ENCODE results near the gene SEH1L. TPM values are rescaled to one million over a fixed set of nuclear protein-coding genes. Genes with fewer than 3 reads are reported as not detected.
"Not testable (repeated sequence)": the region's sequence is repeated elsewhere in the genome, so short reads cannot be mapped to it uniquely, and the experiment has no call there.

Gene SEH1L
- total RNA-seq, 1 donor from 2014 or later, result 68.9 TPM

DNA sequence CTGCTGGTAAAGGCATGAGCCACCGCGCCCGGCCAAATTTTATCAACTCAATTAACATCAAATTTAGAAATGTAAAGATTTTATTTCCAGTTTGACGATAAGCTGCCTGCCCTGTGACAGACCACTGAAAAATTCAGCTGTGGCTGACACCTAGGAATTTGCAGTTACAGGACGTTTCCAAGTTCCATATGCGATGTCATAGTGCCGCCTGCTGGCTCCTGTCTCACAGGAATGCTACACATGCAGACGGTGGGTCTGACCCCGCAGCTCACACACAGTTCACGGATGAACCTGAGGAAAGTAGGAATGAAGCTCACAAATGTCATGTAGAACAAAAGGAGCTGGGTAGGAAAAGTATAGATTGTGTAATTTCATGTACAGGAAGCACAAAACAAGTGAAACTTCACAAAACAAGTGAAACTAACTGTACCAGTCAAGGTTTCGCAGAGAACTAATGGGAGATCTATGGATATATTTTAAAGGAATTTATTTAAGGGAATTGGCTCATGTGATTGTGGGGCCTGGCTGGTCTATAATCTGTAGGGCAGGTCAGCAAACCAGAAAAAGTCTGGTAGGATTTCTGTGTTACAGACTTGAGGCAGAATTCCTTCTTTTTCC lies 13.2 kb upstream of the SEH1L start:
- intact Hi-C loops (cut with micrococcal nuclease), result loop anchor here (1.0 to 10.0 kb wide), 4 partner anchors 42 to 390 kb away; no protein-coding TSS in a partner anchor

DNA sequence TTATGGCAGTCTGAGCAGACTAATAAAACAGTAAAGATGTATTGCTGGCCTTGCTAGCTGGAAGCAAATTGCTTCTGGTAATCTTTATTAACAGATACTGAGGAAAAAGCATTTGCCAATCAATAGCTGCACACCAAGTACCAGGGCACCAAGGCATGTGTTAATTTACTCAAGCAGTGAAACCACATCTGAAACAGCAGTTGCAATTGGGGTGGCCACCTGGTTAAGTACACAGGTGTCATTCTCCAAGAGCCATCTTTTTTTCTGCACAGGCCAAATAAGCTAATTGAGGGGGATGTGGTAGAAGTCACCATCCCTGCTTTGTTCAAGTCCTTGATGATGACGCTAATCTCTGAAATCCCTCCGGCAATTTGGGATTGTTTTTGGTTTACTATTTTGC lies 8.6 kb upstream of the SEH1L start:
- intact Hi-C loops (cut with micrococcal nuclease), result loop anchor here (10.0 kb wide), 1 partner anchor 394 kb away; no protein-coding TSS in a partner anchor

DNA sequence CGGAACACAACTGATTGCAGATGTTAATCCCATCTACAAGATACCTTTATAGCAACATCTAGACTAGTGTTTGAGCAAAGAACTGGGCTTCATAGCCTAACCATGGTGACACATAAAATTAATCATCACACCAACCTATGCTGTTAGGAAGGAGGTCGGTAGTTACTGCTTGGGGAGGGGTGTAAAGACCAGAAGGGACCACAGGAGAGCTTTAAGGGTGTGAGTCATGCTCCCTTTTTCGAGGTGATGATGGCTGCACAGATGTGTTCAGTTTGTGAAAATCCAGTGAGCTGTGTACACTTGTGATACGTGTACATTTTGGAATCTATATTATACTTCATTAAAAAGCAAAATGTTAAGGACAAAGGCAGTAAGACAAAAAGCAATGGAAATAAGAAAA lies 4.6 kb upstream of the SEH1L start:
- intact Hi-C loops (cut with micrococcal nuclease), result no loop called here

DNA sequence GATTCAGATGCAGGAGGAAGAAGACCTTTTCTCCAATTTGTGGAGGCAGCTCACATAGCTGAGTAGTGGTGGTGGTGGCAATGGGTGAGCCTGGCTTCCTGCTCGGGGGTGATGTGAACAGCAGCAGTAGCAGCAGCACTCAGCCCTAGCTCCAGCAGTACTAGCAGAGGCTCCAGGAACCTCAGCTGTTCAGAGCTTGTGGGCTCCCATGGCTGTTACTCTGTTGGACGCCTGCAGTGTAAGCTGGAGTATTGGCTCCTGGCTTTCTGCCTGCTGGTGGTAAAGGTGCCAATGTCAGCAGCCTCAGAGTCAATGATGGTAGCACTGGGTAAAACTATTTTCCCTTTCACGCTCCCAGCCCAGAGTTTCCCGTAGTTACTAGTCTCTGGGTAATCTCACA lies 3.1 kb upstream of the SEH1L start:
- intact Hi-C loops (cut with micrococcal nuclease), result loop anchor here (5.0 kb wide), 4 partner anchors 47 to 783 kb away; partner anchors contain the start of genes FAM210A and RNMT

DNA sequence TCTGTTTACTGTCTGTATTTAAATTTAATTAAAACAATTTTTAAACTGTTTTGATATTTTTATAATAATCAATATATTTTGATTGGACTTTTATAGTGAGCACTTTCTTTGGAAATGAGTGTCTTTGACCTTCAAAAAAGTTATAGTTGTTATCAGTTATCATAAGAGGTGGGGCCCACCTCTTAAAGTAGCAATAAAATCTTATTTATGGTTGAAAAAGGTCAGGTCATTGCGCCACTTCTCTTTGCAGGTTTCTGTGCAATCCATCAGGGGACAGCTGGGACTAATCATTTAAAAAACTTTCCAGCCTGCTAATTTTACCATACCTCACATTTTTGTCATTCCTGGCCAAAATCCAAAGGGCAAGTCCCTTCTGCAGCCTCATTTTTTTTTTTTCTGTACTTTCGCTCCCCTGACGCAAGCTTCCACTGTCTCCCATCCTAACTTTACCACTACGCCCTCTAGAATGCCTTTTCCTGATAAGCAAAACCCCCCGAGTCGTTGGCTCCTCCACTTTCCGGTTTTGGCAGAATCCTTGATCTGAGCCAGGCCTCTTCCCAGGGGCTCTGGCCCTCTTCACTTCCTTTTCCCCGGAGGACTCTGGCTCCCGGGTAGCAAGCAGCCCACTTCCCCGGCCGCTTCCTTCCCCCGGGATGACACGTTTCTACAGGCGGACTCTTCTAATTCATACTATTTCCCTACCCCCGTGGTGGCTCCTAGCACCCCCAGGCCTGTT lies 1.1 kb upstream of the SEH1L start:
- intact Hi-C loops (cut with micrococcal nuclease), result loop anchor here (1.0 to 5.0 kb wide), 7 partner anchors 49 to 781 kb away; partner anchors contain the start of genes AFG3L2, FAM210A, PTPN2 and RNMT

DNA sequence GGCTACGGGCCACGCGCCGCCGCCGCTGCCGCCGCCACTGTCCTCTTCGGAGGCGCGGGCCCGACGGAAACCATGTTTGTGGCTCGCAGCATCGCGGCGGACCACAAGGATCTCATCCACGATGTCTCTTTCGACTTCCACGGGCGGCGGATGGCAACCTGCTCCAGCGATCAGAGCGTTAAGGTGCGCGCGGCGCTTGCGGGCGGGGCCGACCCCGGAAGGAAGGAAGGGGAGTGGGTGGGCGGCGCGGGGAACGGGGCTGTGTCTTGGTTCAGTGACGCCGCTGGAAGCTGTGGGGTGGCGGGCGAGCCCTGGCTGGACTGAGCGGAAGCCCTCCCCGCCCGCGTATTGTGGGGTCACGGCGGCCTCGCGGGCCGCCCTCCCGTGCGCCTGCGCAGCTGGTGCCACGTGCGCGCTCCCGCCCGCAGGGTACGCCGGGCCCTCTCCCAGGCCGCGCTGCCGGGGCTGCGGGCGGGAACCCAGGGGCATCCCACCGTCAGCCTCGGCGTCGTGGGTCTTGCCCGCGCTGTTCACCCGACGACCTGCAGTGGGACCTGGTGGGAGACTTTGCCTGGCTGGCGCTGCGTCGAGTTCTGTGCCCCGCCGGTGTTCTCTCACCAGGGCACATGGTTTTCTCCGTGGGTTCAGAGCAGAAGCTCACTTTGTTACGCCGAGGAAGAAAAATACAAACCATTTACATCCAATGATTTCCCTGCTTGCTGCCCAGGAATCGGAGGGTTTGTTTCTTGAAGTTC lies 416 bp downstream of the SEH1L start:
- intact Hi-C loops (cut with micrococcal nuclease), result loop anchor here (1.0 to 5.0 kb wide), 7 partner anchors 43 to 779 kb away; partner anchors contain the start of genes CEP192, CEP76, FAM210A and RNMT

DNA sequence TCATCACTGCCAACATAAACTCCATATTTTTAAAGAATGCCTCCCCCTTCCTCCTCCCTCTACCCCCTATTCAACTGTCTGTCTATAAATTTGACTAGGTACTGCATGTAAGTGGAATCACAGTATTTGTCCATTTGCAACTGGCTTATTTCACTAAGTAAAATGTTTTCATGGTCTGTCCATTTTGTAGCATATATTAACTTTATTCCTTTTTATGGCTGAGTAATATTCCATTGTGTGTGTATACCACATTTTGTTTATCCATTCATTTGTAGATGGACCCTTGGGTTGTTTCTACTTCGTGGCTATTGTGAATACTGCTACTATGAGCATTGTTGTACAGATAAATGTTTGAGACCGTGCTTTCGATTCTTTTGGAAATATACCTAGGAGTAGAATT lies 10.7 kb downstream of the SEH1L start:
- intact Hi-C loops (cut with micrococcal nuclease), result no loop called here

DNA sequence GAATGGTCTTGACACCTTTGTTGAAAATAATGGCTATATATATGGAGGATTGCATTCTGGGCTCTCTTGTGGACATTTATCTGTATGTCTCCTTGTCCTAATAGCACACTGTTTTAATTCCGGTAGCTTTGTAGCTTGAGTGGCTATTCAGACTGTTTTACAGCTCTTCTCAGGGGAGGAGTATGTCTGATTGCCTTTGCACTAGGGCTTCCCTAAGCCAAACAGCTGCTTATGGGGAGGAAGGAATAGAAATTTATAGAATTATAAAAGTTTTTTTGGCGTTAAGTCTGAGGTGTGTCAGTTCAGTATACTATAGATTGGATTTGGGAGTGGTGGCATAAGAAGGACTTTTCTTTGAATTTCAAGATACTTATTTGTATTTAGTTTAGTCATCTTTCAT lies 12.6 kb downstream of the SEH1L start:
- intact Hi-C loops (cut with micrococcal nuclease), result no loop called here

DNA sequence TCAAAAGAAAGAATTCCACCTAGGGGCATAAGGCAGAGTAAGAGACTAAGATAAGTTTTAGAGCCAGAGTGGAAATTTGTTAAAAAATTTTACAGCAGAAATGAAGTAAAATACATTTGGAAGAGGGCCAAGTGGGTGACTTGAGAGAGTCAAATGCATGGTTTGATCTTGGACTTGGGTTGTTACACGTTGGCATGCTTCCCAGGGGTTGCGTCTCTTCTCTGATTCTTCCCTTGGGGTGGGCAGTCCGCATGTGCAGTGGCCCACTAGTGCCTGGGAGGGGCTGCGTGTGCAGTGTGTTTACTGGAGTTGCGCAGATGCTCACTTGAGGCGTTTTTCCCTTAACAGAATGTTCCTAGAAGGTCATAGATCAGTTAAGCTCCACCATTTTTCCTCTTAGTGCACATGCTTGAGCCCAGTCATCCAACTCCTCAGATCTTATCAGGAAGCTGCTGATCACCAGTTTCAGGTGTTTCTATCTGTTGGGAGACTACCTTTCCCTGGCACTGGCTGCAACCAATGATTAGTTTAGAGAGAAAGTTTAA lies 13.1 kb downstream of the SEH1L start:
- intact Hi-C loops (cut with micrococcal nuclease), result no loop called here

DNA sequence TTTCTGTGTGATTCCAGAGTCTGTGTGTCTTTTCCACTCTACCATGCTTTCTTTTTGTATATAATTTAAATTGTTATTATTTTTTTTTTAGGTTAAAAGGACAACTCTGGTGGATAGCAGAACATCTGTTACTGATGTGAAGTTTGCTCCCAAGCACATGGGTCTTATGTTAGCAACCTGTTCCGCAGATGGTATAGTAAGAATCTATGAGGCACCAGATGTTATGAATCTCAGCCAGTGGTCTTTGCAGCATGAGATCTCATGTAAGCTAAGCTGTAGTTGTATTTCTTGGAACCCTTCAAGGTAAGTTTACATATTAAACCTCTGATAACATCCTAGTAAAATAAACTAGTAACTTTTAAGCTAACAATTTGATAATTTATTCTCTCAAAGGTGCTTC lies 15.3 kb downstream of the SEH1L start:
- intact Hi-C loops (cut with micrococcal nuclease), result no loop called here

DNA sequence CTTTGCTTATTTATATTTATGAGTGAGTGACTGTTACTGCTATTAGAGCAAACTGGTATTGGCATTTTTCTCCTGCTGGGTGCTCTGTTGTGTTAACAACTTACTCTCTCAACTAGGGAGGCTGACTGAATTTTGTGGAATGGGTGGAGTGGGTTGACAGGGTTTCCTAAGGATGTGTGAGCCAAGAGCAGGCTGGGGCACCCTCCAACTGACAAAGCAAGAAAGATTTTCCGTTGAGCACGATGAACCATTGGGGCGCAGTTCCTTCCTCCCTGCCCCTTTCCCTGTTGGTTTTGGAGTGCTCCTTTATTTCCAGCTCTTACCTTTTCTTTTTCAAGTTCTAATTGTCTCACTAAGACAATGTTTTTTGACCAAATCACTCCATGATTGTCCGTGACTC lies 20.3 kb downstream of the SEH1L start:
- intact Hi-C loops (cut with micrococcal nuclease), result no loop called here

DNA sequence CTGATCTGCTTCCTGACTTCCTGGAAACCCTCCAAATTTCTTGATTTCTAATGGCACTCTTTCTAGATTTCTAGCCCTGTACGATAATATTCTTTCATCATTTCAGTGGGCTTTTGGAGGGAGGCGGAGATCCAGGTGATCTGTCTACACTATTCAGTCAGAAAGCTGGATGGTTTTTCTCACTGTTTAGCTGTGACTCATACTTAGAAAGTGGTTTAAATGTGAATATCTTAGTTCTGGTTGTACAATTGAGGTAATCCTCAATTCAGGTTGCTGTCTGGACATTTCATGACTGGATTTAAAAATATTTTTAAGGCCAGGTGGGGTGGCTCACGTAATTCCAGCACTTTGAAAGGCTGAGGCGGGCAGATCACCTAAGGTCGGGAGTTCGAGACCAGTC lies 20.8 kb downstream of the SEH1L start:
- intact Hi-C loops (cut with micrococcal nuclease), result no loop called here

DNA sequence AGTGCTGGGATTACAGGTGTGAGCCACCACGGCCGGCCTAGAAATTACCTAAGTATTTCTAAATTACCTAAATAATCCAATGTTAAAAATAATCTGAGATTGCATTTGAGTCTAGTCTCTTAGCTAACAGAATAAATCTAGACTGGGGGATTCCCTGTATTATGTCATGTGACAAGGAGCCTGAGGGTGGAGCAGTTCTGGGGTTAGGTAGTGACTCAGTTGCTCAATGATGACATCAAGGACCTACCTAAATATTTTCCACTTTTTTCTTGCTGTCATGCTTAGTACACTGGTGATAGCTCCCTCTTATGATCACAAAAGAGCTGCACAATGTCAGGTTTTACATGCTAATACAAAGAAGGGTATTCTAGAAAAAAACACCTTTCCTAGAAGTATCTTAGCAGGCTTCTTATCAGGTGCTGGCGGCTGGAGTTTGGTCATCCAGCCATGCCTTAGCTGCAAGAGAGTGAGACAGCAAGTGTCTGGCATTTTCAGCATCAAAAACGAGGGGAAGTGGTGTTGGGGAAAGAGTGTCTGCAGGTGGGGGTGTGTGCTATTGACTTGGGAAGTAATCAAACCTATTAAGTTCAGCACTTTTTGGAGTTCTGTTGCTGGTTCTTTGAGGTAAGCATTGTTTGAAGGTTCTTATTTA lies 25.9 kb downstream of the SEH1L start:
- intact Hi-C loops (cut with micrococcal nuclease), result no loop called here

DNA sequence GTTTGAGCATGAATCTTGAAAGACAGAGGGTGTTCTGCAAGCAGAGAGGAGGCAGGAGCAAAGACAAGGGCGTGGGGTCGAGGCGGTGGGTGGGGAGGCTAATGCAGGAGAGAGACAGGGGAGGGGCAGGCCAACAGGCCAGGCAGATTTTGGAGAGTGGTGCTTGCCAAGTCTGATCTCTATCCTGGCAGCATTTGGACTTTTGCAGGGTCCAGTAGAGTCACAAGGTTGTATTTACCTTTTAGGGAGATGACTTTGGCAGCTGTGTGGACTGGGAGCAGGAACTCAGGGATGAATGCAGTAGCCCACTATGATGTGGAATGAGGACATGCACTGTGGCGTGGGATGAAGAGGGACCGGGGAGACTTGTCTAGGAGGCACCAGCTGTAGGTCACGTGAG lies 27.7 kb downstream of the SEH1L start:
- intact Hi-C loops (cut with micrococcal nuclease), result no loop called here

DNA sequence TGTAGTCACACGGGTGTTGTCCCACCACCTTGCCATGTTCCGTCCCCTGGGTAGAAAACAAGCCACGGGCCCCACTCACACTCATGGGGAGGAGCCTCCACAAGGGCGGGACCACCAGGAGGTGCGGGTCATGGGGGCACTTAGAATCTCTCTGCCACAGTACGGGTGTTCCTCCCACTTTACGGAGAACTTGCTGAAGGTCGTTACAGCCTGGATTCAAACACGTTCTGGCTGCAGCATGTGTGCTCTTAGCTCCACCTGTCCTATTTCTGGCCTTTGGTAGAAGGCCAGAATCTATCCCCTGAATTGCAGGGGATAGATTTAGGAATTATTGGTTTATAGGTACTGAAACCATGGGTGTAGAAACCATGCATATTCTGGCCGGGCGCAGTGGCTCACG lies 28.5 kb downstream of the SEH1L start:
- intact Hi-C loops (cut with micrococcal nuclease), result no loop called here

DNA sequence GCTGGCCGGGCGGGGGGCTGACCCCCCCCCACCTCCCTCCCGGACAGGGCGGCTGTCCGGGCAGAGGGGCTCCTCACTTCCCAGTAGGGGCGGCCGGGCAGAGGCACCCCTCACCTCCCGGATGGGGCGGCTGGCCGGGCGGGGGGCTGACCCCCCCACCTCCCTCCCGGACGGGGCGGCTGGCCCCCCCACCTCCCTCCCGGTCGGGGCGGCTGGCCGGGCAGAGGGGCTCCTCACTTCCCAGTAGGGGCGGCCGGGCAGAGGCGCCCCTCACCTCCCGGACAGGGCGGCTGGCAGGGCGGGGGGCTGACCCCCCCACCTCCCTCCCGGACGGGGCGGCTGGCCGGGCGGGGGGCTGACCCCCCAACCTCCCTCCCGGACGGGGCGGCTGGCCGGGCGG lies 32.3 kb downstream of the SEH1L start:
- intact Hi-C loops (cut with micrococcal nuclease), result not testable (repeated sequence)

DNA sequence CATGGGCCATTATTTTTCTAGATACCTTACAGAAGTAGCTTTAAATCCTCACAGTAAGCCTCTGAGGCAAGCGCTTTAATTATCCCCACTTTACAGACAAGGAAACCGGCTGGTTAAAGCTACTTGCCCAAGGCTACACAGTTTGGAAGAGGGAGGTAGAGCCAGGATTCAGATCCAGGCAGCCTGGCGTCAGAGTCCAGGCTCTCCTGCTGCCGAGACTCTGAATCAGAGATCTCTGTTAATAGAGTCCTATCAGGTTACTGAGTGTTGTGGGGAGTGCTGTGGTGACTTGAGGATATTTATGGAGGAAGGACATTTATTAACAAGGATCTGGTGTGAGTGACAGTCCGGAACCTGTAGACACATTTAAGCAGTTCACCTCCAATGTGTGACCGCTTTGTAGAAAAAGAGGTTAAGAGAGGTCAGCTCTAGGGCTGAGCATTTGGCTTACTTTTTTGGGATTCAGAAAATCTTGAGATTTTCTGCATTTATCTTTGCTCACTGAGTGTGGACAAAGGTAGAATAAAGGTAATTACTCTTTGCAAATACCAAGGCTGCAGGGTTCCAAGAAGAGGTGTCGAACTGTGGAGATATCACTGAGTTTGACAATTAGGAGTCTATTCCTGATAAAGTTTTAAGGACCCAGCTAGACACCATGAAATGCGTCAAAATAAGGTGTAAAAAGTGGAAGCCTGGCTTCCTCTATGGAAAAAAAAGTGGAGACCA lies 41.7 kb downstream of the SEH1L start:
- intact Hi-C loops (cut with micrococcal nuclease), result loop anchor here (2.0 to 5.0 kb wide), 2 partner anchors 168 to 287 kb away; partner anchors contain the start of genes CEP76 and PSMG2

DNA sequence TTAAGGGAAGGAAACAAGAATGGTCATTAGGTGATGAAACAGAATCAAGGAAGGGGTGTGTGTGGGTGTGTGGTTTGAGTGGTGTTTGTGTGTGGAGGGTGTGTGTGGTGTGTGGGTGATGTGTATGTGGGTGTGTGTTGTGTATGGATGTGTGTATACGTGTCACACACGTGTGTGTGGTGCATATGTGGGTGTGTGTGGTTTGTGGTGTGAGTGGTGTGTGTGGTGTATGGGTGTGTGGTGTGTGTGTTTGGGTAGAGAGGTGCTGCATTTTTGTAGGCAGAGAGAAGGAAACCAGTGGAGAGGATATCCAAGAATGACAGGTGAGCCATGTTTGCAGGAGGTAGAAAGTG lies 42.3 kb downstream of the SEH1L start:
- intact Hi-C loops (cut with micrococcal nuclease), result loop anchor here (2.0 to 5.0 kb wide), 2 partner anchors 167 to 287 kb away; partner anchors contain the start of genes CEP76 and PSMG2

DNA sequence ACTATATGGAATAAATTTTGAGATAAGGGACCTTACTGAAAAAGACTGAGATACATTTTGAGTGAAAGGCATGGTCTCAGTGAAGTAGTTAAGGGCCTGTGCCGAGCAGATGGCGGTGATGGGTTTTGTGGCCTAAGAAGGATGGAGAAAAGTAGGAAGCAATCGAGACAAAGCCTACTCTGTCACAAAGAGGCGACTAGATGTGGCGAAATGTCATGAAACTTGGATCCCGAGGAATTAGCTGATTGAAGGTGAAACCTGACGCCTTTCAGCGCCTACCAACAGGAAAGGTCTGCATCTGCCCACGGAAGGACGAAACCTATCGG lies 42.8 kb downstream of the SEH1L start:
- intact Hi-C loops (cut with micrococcal nuclease), result loop anchor here (2.0 to 5.0 kb wide), 2 partner anchors 167 to 288 kb away; partner anchors contain the start of genes CEP76 and PSMG2

Measured in T-helper 2 cell treated with Interferon-gamma antibody and Interleukin-4, amounts not matched to agents 100 ng/mL and 5 ng/mL, for 36 hours (primary cell).